Esophagus squamous epithelium (tissue), 5 donors: Measurements from ENCODE around the gene CD82. TPM values are rescaled to one million over a fixed set of nuclear protein-coding genes. Genes with fewer than 3 reads are reported as not detected.

Experiments
- DNase-seq: peaks from one replicate; lab custom pipeline; 2025; lab: John Stamatoyannopoulos, UW
- H3K27ac ChIP-seq, 4 donors: fragments of 200-600 bp; sonication (generic); one replicate each; pipeline ENCODE4 v1.5.1; 2016 to 2019; ENCODE audit warnings: mild to moderate bottlenecking in 1 of 4
- H3K27me3 ChIP-seq, 4 donors: fragments of 200-600 bp; sonication (generic); 1 replicate in 3 of 4; 2 replicates in 1 of 4; pipeline versions ENCODE4 v1.5.1 to v1.6.0; 2017 to 2021; ENCODE audit warnings: antibody characterized with exemption in 1 of 4
- H3K36me3 ChIP-seq, 3 donors: fragments of 200-600 bp; sonication (generic); one replicate each; pipeline ENCODE4 v1.5.1; 2016 to 2019
- H3K4me1 ChIP-seq, 3 donors: fragments of 200-600 bp; sonication (generic); one replicate each; pipeline ENCODE4 v1.5.1; 2017 to 2019
- H3K4me3 ChIP-seq, 4 donors: fragments of 200-600 bp; sonication (generic); 1 replicate in 3 of 4; 2 replicates in 1 of 4; pipeline ENCODE4 v1.5.1; 2016 to 2019; ENCODE audit warnings: mild to moderate bottlenecking in 2 of 4, moderate library complexity in 1 of 4
- H3K9me3 ChIP-seq, 3 donors: fragments of 200-600 bp; sonication (generic); one replicate each; pipeline ENCODE4 v1.5.1; 2016 to 2019
- CTCF ChIP-seq, 6 experiments: fragments of 450-650 bp in 4 of 6; fragments of 200-600 bp in 2 of 6; sonication (generic) in 2 of 6; IDR thresholded peaks; one replicate each; pipeline ENCODE4 v1.5.1; 2016 to 2019; ENCODE audit warnings: antibody characterized with exemption in 6 of 6, mild to moderate bottlenecking in 4 of 6, moderate library complexity in 4 of 6
- POLR2A ChIP-seq, 4 donors: fragments of 450-650 bp; IDR thresholded peaks; one replicate each; pipeline ENCODE4 v1.6.1; 2017; ENCODE audit warnings: antibody characterized with exemption in 4 of 4, mild to moderate bottlenecking in 4 of 4, moderate library complexity in 3 of 4
- WGBS, 2 donors: methylation state at CpG; one replicate each; pipeline ENCODE4 v1.1.5; 2018; 5-methylcytosine and 5-hydroxymethylcytosine counted together
- intact Hi-C: fragments of 100-400 bp; cut with DNase I; formaldehyde crosslinking; loops from one replicate; pipeline ENCODE4 v1.15.0; 2022
- total RNA-seq, 4 donors: library from RNA; depleted of rRNA; stranded (reverse); fragments of >200 nt; gene quantifications; one replicate each; pipeline ENCODE4 v1.1.0, GENCODE V29; 2016
- donor health status: DM: yes; HTN: yes; CAD: no.

CD82 gene
- total RNA-seq, 4 donors from 2014 or later = 70.9 to 137 (median 108) TPM

- Histone ChIP-seq H3K36me3 (peaks cover 0 to 59% (median 6%) of the 10 kb centered on the region in 3 donors), H3K27me3 (no peaks in the 10 kb centered on the region), H3K9me3 (peaks cover 0 to 10% (median 0%) of the 10 kb centered on the region in 3 donors), H3K27ac (no peak overlapping the region), H3K4me3 (no peak overlapping the region), H3K4me1 (peaks cover 35 to 75% (median 46%) of the 10 kb centered on the region in 3 donors)
- intact Hi-C loops = no loop called here
- 46 to 52% methylated on average over 2 to 3 of the region's 3 CpGs for WGBS, 2 donors
- no peak for TF ChIP-seq CTCF (IDR thresholded peaks at IDR 0.05)
- no peak for DNase-seq
Observed at GRCh38 chr11:44581246-44581645, 15.8 kb downstream of the CD82 start.

- WGBS, 2 donors = 78 to 95% methylated on average over 2 of the region's 3 CpGs
- no peak overlapping the region for H3K4me3 ChIP-seq
- peaks cover 0 to 10% (median 0%) of the 10 kb centered on the region in 3 donors for H3K9me3 ChIP-seq
- no peak overlapping the region for H3K27ac ChIP-seq
- TF ChIP-seq CTCF (IDR thresholded peaks at IDR 0.05) (no peak), POLR2A (IDR thresholded peaks at IDR 0.05) (no peak)
- intact Hi-C loops = no loop called here
- H3K27me3 ChIP-seq = no peaks in the 10 kb centered on the region
- peaks cover 6 to 73% (median 8%) of the 10 kb centered on the region in 3 donors for H3K36me3 ChIP-seq
- peaks cover 22 to 60% (median 33%) of the 10 kb centered on the region in 3 donors for H3K4me1 ChIP-seq
- no peak for DNase-seq
Observed at GRCh38 chr11:44582641-44583352, 17.3 kb downstream of the CD82 start.

- Histone ChIP-seq H3K27me3 (no peaks in the 10 kb centered on the region), H3K4me1 (peaks cover 16 to 55% (median 28%) of the 10 kb centered on the region in 3 donors), H3K27ac (no peak overlapping the region), H3K4me3 (no peak overlapping the region), H3K36me3 (peaks cover 7 to 78% (median 10%) of the 10 kb centered on the region in 3 donors), H3K9me3 (peaks cover 0 to 10% (median 0%) of the 10 kb centered on the region in 3 donors)
- TF ChIP-seq POLR2A (IDR thresholded peaks at IDR 0.05) = no peak
- no peak for TF ChIP-seq CTCF (IDR thresholded peaks at IDR 0.05)
- DNase-seq = no peak
- intact Hi-C loops = no loop called here
- 83% methylated on average over 2 of the region's 2 CpGs; no CpG with 5 or more reads in 1 of the 2 donors for WGBS, 2 donors
Observed at GRCh38 chr11:44583353-44583669, 17.8 kb downstream of the CD82 start.

DNA sequence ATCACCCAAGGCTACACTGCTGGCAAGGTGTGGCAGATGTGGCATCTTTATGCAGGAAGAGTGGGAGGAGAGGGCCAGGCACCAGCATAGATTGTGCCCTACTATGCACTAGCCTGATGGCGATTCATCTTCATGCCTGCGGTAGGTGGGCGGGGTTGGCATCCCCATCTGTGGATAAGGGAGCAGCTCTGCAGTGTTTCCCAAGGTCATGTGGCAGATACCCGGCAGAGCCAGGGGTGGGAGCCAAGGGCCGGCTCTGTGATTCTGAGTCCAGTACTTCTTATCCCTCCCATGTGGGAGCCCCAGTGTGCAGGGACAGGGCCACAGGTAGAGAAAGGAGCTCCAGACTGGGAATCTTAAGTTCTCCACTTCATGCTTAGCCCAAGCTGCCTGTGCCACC, 20.0 kb downstream of the CD82 start:
- Histone ChIP-seq H3K27ac (no peak overlapping the region), H3K9me3 (peaks cover 0 to 10% (median 0%) of the 10 kb centered on the region in 3 donors), H3K36me3 (peaks cover 7 to 97% (median 14%) of the 10 kb centered on the region in 3 donors), H3K4me3 (no peak overlapping the region), H3K27me3 (no peaks in the 10 kb centered on the region), H3K4me1 (peaks cover 0 to 47% (median 7%) of the 10 kb centered on the region in 3 donors)
- TF ChIP-seq CTCF (IDR thresholded peaks at IDR 0.05) (no peak), POLR2A (IDR thresholded peaks at IDR 0.05) (no peak)
- WGBS, 2 donors = no CpG with 5 or more reads among the region's 5 CpGs
- no peak for DNase-seq
- intact Hi-C loops = no loop called here

GRCh38 chr11:44589301-44589700, 23.8 kb downstream of the CD82 start:
- peaks cover 0 to 62% (median 29%) of the 10 kb centered on the region in 3 donors for H3K4me1 ChIP-seq
- no peak for TF ChIP-seq CTCF (IDR thresholded peaks at IDR 0.05)
- no peak for TF ChIP-seq POLR2A (IDR thresholded peaks at IDR 0.05)
- intact Hi-C loops = no loop called here
- H3K4me3 ChIP-seq = no peak overlapping the region
- peak overlapping the region in 2 of 4 donors; percentile 48 to 49 for H3K27ac ChIP-seq
- no peaks in the 10 kb centered on the region for H3K27me3 ChIP-seq
- no peak for DNase-seq
- no peaks in the 10 kb centered on the region for H3K9me3 ChIP-seq
- H3K36me3 ChIP-seq = peaks cover 7 to 92% (median 11%) of the 10 kb centered on the region in 3 donors
- 56 to 81% methylated on average over 3 of the region's 3 CpGs for WGBS, 2 donors
